H1 (cell line): ENCODE measurements around the gene ABI3BP. TPM values are rescaled to one million over a fixed set of nuclear protein-coding genes. Genes with fewer than 3 reads are reported as not detected.

ENCODE experiments used
- CTBP2 ChIP-seq: IDR thresholded peaks from 2 replicates; pipeline ENCODE4 v1.7.0; 2011; ENCODE audit warnings: borderline replicate concordance, mild to moderate bottlenecking, moderate library complexity, mixed read lengths, low read length; ENCODE audit not compliant: insufficient read depth, insufficient read length
- SAP30 ChIP-seq: fragments of 300-600 bp; sonication (generic); IDR thresholded peaks from 2 replicates; pipeline ENCODE4 v1.7.1; 2012; ENCODE audit warnings: low read length, moderate library complexity, mild to moderate bottlenecking, inconsistent platforms; ENCODE audit not compliant: insufficient read depth, insufficient replicate concordance
- SP1 ChIP-seq: IDR thresholded peaks from 2 replicates; pipeline ENCODE4 v1.6.1; 2011; ENCODE audit warnings: low read depth, low read length
- SP4 ChIP-seq: IDR thresholded peaks from 2 replicates; pipeline ENCODE4 v1.6.1; 2012; ENCODE audit warnings: low read length, inconsistent platforms
- TBP ChIP-seq: IDR thresholded peaks from 2 replicates; pipeline ENCODE4 v1.6.1; 2011; ENCODE audit warnings: low read depth, low read length, improper control_type of control experiment
- ZNF274 ChIP-seq: IDR thresholded peaks from 2 replicates; pipeline ENCODE4 v1.7.0; 2012; ENCODE audit warnings: low read length, borderline replicate concordance; ENCODE audit errors: extremely low read depth
- polyA plus RNA-seq, 7 experiments: library from polyadenylated mRNA; depleted of rRNA in 3 of 7; stranded (reverse) in 5 of 7; unstranded in 2 of 7; fragments of >200 nt in 5 of 7; fragments of 200-250 nt in 2 of 7; gene quantifications; 1 replicate in 5 of 7; 2 replicates in 1 of 7; 4 replicates in 1 of 7; pipeline versions ENCODE4 v1.2.1 to v1.2.3, GENCODE V29; 2011 to 2013; ENCODE audit warnings: missing spikeins in 2 of 7, mixed read lengths in 2 of 7
- total RNA-seq: library from RNA; stranded (reverse); fragmentation: NEBNext Ultra II Directional; extraction: Animal tissue kit (Norgen Biotek cat#: 25700); gene quantifications from 2 replicates; pipeline ENCODE4 v1.2.1, GENCODE V29; 2021

The ABI3BP gene
- total and polyA plus RNA-seq, 2 of the 8 experiments (the other 6 are each of a cell fraction or from before 2014, with no cell fraction given): 0.08 to 0.32 TPM

GRCh38 chr3:100910986-100911385, 82.2 kb downstream of the ABI3BP start (continued):
- TF ChIP-seq ZNF274 (no peak), SP1 (no peak), TBP (no peak), SAP30 (no peak), SP4 (no peak), CTBP2 (no peak)
